H1 (cell line): ENCODE results near the gene ID1. TPM values are rescaled to one million over a fixed set of nuclear protein-coding genes. Genes with fewer than 3 reads are reported as not detected.

ENCODE experiments used
- CTCF ChIA-PET: fragments of 300-600 bp; sonication (Branson Sonifier 250); formaldehyde crosslinking; loops from one replicate; lab custom pipeline; 2021; ENCODE audit not compliant: partially characterized antibody; lab: Charles Lee
- POLR2A ChIA-PET: fragments of 300-600 bp; sonication (Branson Sonifier 250); formaldehyde crosslinking; loops from one replicate; lab custom pipeline; 2021; ENCODE audit warnings: inconsistent platforms; ENCODE audit not compliant: partially characterized antibody; lab: Charles Lee
- DNase-seq, 2 experiments: peaks; one replicate each; pipeline versions ENCODE4 v3.0.0 to v3.0.0-alpha.2; 2010 to 2022; ENCODE audit warnings: low spot score in 2 of 2, low read depth in 1 of 2, mixed read lengths in 1 of 2
- FAIRE-seq: peaks from 2 replicates; lab custom pipeline; 2011; peaks lifted over from hg19 to GRCh38; lab: Jason Lieb, UNC
- H2AFZ ChIP-seq: 2 replicates; pipeline ENCODE4 v1.8.1; 2012; ENCODE audit warnings: low read length, inconsistent platforms
- H2AK5ac ChIP-seq: 2 replicates; pipeline ENCODE4 v1.6.1; 2013; ENCODE audit warnings: low read depth, low read length
- H2BK120ac ChIP-seq: replicated peaks from 2 replicates; pipeline ENCODE3; 2013; ENCODE audit warnings: low read depth, low read length, inconsistent platforms
- H2BK12ac ChIP-seq: 2 replicates; pipeline ENCODE4 v1.6.1; 2013; ENCODE audit warnings: low read depth, low read length
- H2BK15ac ChIP-seq: 2 replicates; pipeline ENCODE4 v1.6.1; 2013; ENCODE audit warnings: low read length
- H2BK20ac ChIP-seq: 2 replicates; pipeline ENCODE4 v1.6.1; 2013; ENCODE audit warnings: low read length
- H2BK5ac ChIP-seq: 2 replicates; pipeline ENCODE4 v1.6.1; 2013; ENCODE audit warnings: low read depth, low read length
- H3K14ac ChIP-seq: 2 replicates; pipeline ENCODE4 v1.6.1; 2013; ENCODE audit warnings: inconsistent platforms; ENCODE audit not compliant: insufficient read length
- H3K18ac ChIP-seq: 2 replicates; pipeline ENCODE4 v1.6.1; 2013; ENCODE audit warnings: low read length; ENCODE audit errors: extremely low read depth
- H3K23ac ChIP-seq: 2 replicates; pipeline ENCODE4 v1.6.1; 2013; ENCODE audit warnings: inconsistent platforms; ENCODE audit not compliant: insufficient read length
- H3K23me2 ChIP-seq: 2 replicates; pipeline ENCODE4 v1.6.1; 2013; ENCODE audit warnings: low read depth, low read length
- H3K27ac ChIP-seq: 2 replicates; pipeline ENCODE4 v1.6.1; 2011; ENCODE audit warnings: low read depth, low read length, inconsistent platforms
- H3K27me3 ChIP-seq, 4 experiments: replicated peaks in 1 of 4; 1 replicate in 1 of 4; 2 replicates in 3 of 4; pipeline versions ENCODE4 v1.6.1 to v1.8.1; 2011 to 2013; ENCODE audit warnings: low read length in 3 of 4, mild to moderate bottlenecking in 3 of 4, inconsistent platforms in 2 of 4, mixed read lengths in 2 of 4, moderate library complexity in 1 of 4; ENCODE audit not compliant: control insufficient read depth in 3 of 4, insufficient read depth in 3 of 4; ENCODE audit errors: extremely low read depth in 1 of 4
- H3K36me3 ChIP-seq, 4 experiments: 2 replicates each; pipeline versions ENCODE4 v1.6.1 to v1.8.1; 2011 to 2013; ENCODE audit warnings: mild to moderate bottlenecking in 4 of 4, low read length in 3 of 4, moderate library complexity in 2 of 4, control low read depth in 1 of 4, inconsistent platforms in 1 of 4; ENCODE audit not compliant: insufficient read depth in 4 of 4, control insufficient read depth in 2 of 4
- H3K4ac ChIP-seq: replicated peaks from 2 replicates; pipeline ENCODE3; 2013; ENCODE audit warnings: low read length, low read depth, mixed read lengths, inconsistent platforms; ENCODE audit not compliant: insufficient read length
- H3K4me1 ChIP-seq, 4 experiments: replicated peaks in 1 of 4; 1 replicate in 1 of 4; 2 replicates in 3 of 4; pipeline versions ENCODE4 v1.6.1 to v1.8.1; 2011 to 2013; ENCODE audit warnings: low read length in 3 of 4, inconsistent platforms in 2 of 4, mixed read lengths in 1 of 4; ENCODE audit not compliant: insufficient read depth in 4 of 4, control insufficient read depth in 3 of 4
- H3K4me2 ChIP-seq, 2 experiments: 2 replicates each; pipeline versions ENCODE4 v1.6.1 to v1.8.1; 2011 to 2013; ENCODE audit warnings: low read depth in 2 of 2, low read length in 2 of 2, control low read depth in 1 of 2, inconsistent platforms in 1 of 2, mild to moderate bottlenecking in 1 of 2; ENCODE audit not compliant: insufficient read depth in 1 of 2
- H3K4me3 ChIP-seq, 4 experiments: fragments of 200-600, 300-600 bp in 1 of 4; sonication (generic), shearing (Covaris generic), sonication (Bioruptor Twin) in 1 of 4; 2 replicates each; pipeline versions ENCODE4 v1.5.1 to v1.8.1; 2011 to 2016; ENCODE audit warnings: low read length in 4 of 4, low read depth in 3 of 4, control low read depth in 2 of 4, inconsistent platforms in 2 of 4, mild to moderate bottlenecking in 2 of 4, mixed read lengths in 1 of 4, moderate library complexity in 1 of 4; ENCODE audit not compliant: insufficient read depth in 2 of 4; ENCODE audit errors: extremely low read depth in 1 of 4
- H3K56ac ChIP-seq: replicated peaks from 2 replicates; pipeline ENCODE3; 2013; ENCODE audit warnings: low read depth, mild to moderate bottlenecking, mixed read lengths, low read length, inconsistent platforms; ENCODE audit not compliant: insufficient read length
- H3K79me1 ChIP-seq: 2 replicates; pipeline ENCODE4 v1.6.1; 2013; ENCODE audit warnings: low read depth, low read length, control low read depth
- H3K79me2 ChIP-seq, 2 experiments: 2 replicates each; pipeline versions ENCODE4 v1.6.1 to v1.8.1; 2012 to 2013; ENCODE audit warnings: low read length in 2 of 2, mild to moderate bottlenecking in 2 of 2, inconsistent platforms in 1 of 2; ENCODE audit not compliant: insufficient read depth in 2 of 2, control insufficient read depth in 1 of 2
- H3K9ac ChIP-seq, 4 experiments: replicated peaks in 1 of 4; 1 replicate in 1 of 4; 2 replicates in 3 of 4; pipeline versions ENCODE4 v1.6.1 to v1.8.1; 2011 to 2013; ENCODE audit warnings: low read depth in 3 of 4, low read length in 3 of 4, control low read depth in 2 of 4, mild to moderate bottlenecking in 2 of 4, moderate library complexity in 2 of 4, inconsistent platforms in 1 of 4; ENCODE audit errors: extremely low read depth in 1 of 4
- H3K9me3 ChIP-seq, 2 experiments: 2 replicates each; pipeline versions ENCODE4 v1.6.1 to v1.8.1; 2012 to 2013; ENCODE audit warnings: mild to moderate bottlenecking in 2 of 2, moderate library complexity in 2 of 2, control low read depth in 1 of 2, inconsistent platforms in 1 of 2, low read depth in 1 of 2, low read length in 1 of 2, mixed read lengths in 1 of 2; ENCODE audit not compliant: insufficient read depth in 2 of 2
- H4K20me1 ChIP-seq, 2 experiments: replicated peaks in 1 of 2; 2 replicates each; pipeline versions ENCODE3 to v1.8.1; 2011 to 2013; ENCODE audit warnings: inconsistent platforms in 2 of 2, low read length in 2 of 2, mild to moderate bottlenecking in 1 of 2; ENCODE audit not compliant: insufficient read depth in 2 of 2, control insufficient read depth in 1 of 2
- H4K5ac ChIP-seq: 2 replicates; pipeline ENCODE4 v1.6.1; 2013; ENCODE audit warnings: low read length, low read depth, mixed read lengths, inconsistent platforms; ENCODE audit not compliant: insufficient read length
- H4K8ac ChIP-seq: 2 replicates; pipeline ENCODE4 v1.8.0; 2013; ENCODE audit warnings: mild to moderate bottlenecking, moderate library complexity, low read length, inconsistent platforms; ENCODE audit not compliant: insufficient read depth; ENCODE audit errors: extremely low read depth
- H4K91ac ChIP-seq: replicated peaks from 2 replicates; pipeline ENCODE3; 2013; ENCODE audit warnings: low read length, mixed read lengths, inconsistent platforms; ENCODE audit not compliant: insufficient read length
- CBX5 ChIP-seq: fragments of 300-800, 300-1000 bp; sonication (generic); IDR thresholded peaks from 2 replicates; pipeline ENCODE4 v1.7.1; 2016; ENCODE audit warnings: antibody characterized with exemption, low read length, low read depth
- EGR1 ChIP-seq: IDR thresholded peaks from 2 replicates; pipeline ENCODE4 v1.6.1; 2011; ENCODE audit warnings: low read depth, low read length, borderline replicate concordance
- HDAC2 ChIP-seq, 2 experiments: fragments of 300-600 bp in 1 of 2; sonication (generic) in 1 of 2; IDR thresholded peaks; 2 replicates each; pipeline ENCODE4 v1.6.1; 2011 to 2012; ENCODE audit warnings: low read depth in 2 of 2, low read length in 2 of 2, mild to moderate bottlenecking in 2 of 2, moderate library complexity in 2 of 2, borderline replicate concordance in 1 of 2, inconsistent platforms in 1 of 2
- KDM1A ChIP-seq: fragments of 200-600, 300-600 bp; sonication (generic); IDR thresholded peaks from 2 replicates; pipeline ENCODE4 v1.7.1; 2016; ENCODE audit warnings: mild to moderate bottlenecking, low read length, borderline replicate concordance
- TBP ChIP-seq: IDR thresholded peaks from 2 replicates; pipeline ENCODE4 v1.6.1; 2011; ENCODE audit warnings: low read depth, low read length, improper control_type of control experiment
- YY1 ChIP-seq: IDR thresholded peaks from 2 replicates; pipeline ENCODE4 v1.6.1; 2011; ENCODE audit warnings: low read depth, mild to moderate bottlenecking, low read length
- ZNF274 ChIP-seq: IDR thresholded peaks from 2 replicates; pipeline ENCODE4 v1.7.0; 2012; ENCODE audit warnings: low read length, borderline replicate concordance; ENCODE audit errors: extremely low read depth
- WGBS, 2 experiments: shearing (Covaris generic) in 1 of 2; methylation state at CpG; one replicate each; pipeline versions ENCODE4 v1.1.6 to v1.1.7; 2013 to 2015; ENCODE audit warnings: low lambda C conversion rate in 2 of 2, mixed read lengths in 2 of 2, inconsistent platforms in 1 of 2, low coverage in 1 of 2, missing lambda C conversion rate in 1 of 2; ENCODE audit not compliant: insufficient replicate concordance in 2 of 2, insufficient coverage in 1 of 2, insufficient read length in 1 of 2; ENCODE audit errors: extremely low coverage in 1 of 2, missing lambda C conversion rate in 1 of 2; 5-methylcytosine and 5-hydroxymethylcytosine counted together
- polyA plus RNA-seq, 7 experiments: library from polyadenylated mRNA; depleted of rRNA in 3 of 7; stranded (reverse) in 5 of 7; unstranded in 2 of 7; fragments of >200 nt in 5 of 7; fragments of 200-250 nt in 2 of 7; gene quantifications; 1 replicate in 5 of 7; 2 replicates in 1 of 7; 4 replicates in 1 of 7; pipeline versions ENCODE4 v1.2.1 to v1.2.3, GENCODE V29; 2011 to 2013; ENCODE audit warnings: missing spikeins in 2 of 7, mixed read lengths in 2 of 7
- total RNA-seq: library from RNA; stranded (reverse); fragmentation: NEBNext Ultra II Directional; extraction: Animal tissue kit (Norgen Biotek cat#: 25700); gene quantifications from 2 replicates; pipeline ENCODE4 v1.2.1, GENCODE V29; 2021

ID1 gene
- total and polyA plus RNA-seq, 2 of the 8 experiments (the other 6 are each of a cell fraction or from before 2014, with no cell fraction given), result 120 to 357 TPM

- Histone ChIP-seq H3K9me3 (no peaks in the 10 kb centered on the region), H3K9ac (no peak overlapping the region), H3K4ac (no peak overlapping the region), H4K20me1 (no peaks in the 10 kb centered on the region), H3K79me1 (no peaks in the 10 kb centered on the region), H2AFZ (no peak overlapping the region), H2BK20ac (0 out of 2 replicates have a peak overlapping the region, but pooled peaks have one; percentile 2), H3K18ac (peak overlapping the region; percentile 85), H3K14ac (no peak overlapping the region), H4K8ac (no peak overlapping the region), H4K91ac (peak overlapping the region; percentile 4), H3K79me2 (no peaks in the 10 kb centered on the region), H3K56ac (no peak overlapping the region), H2AK5ac (peak overlapping the region; percentile 54; the same call in 1 of the 2 replicates), H3K27ac (0 out of 2 replicates have a peak overlapping the region, but pooled peaks have one; percentile 2), H3K4me2 (no peak overlapping the region), H3K36me3 (no peaks in the 10 kb centered on the region), H2BK5ac (peak overlapping the region; percentile 64; the same call in 1 of the 2 replicates), H3K4me3 (no peak overlapping the region), H2BK15ac (0 out of 2 replicates have a peak overlapping the region, but pooled peaks have one; percentile 40), H3K27me3 (no peaks in the 10 kb centered on the region), H3K23ac (no peak overlapping the region), H2BK12ac (peak overlapping the region; percentile 86), H3K4me1 (peaks cover 18 to 27% (median 20%) of the 10 kb centered on the region in 4 experiments), H3K23me2 (no peaks in the 10 kb centered on the region), H4K5ac (peak overlapping the region; percentile 38)
- ChIA-PET CTCF (interaction anchor here (0.6 to 32.8 kb wide), 4 partner anchors 11 to 59 kb away, joined by 3 to 1559 read pairs (median 50); no protein-coding TSS in a partner anchor), POLR2A (interaction anchor here (1.5 to 26.1 kb wide), 5 partner anchors 10 to 45 kb away, joined by 4 to 1033 read pairs (median 48); partner anchors contain the start of gene ID1)
- DNase-seq (no peak), FAIRE-seq (no peak)
- WGBS, 2 experiments, result 62% methylated on average over 4 of the region's 4 CpGs; no CpG with 5 or more reads in 1 of the 2 experiments
- TF ChIP-seq ZNF274 (no peak), TBP (no peak), EGR1 (no peak), HDAC2 (IDR thresholded peaks at IDR 0.05; ENCODE audit: borderline replicate concordance in 1 of 2, low read depth in 2 of 2, low read length in 2 of 2) (peak in 1 of 2 experiments; percentile 98; a peak in 2 of 4 replicates), CBX5 (no peak), KDM1A (peak; percentile 99), YY1 (no peak)
- TF ChIP-seq, all 59 proteins: peak for 2
- no peak overlapping the region for H2BK120ac ChIP-seq
These were observed 8.1 kb upstream of the ID1 start for GRCh38 chr20:31596831-31597480.
